SU-DHL-6 (cell line): Measurements from ENCODE around the gene THAP6.

Experiments
- EZH2phosphoT487 ChIP-seq: fragments of 200-600 bp; sonication (generic), shearing (Covaris generic); conservative IDR thresholded peaks from 2 replicates; pipeline ENCODE4 v1.6.1; 2018; ENCODE audit warnings: mild to moderate bottlenecking, antibody characterized with exemption, low read length, moderate library complexity, mixed read lengths
- TF ChIP-seq, protein P1 (sequence below): fragments of 200-600 bp; sonication (generic); IDR thresholded peaks from one replicate; pipeline ENCODE4 v1.5.1; 2017; ENCODE audit warnings: antibody characterized with exemption, mild to moderate bottlenecking, low read length, moderate library complexity; ENCODE audit not compliant: insufficient read depth, poor library complexity, severe bottlenecking

DNA sequence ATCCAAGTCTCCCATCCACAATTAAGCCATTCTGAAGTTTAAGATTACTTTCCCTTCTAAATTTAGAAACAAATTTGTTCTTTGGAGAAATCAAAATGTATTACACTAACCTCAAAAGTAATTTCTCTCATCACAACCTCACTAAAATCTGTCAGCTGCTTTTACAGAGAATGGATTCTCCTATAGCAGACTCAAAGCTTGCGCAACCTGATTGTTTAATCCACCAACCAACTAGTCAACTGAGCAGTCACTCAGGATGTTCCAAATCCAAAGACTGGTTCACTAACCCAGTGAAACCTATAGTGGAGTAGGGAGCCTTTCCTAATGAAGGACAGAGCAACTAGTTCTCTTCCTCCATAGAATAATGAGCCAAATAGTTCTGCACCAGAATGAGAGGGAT is 44.4 kb upstream of the THAP6 start:
- TF ChIP-seq EZH2phosphoT487, result no peak
- TF ChIP-seq, protein P1, sequence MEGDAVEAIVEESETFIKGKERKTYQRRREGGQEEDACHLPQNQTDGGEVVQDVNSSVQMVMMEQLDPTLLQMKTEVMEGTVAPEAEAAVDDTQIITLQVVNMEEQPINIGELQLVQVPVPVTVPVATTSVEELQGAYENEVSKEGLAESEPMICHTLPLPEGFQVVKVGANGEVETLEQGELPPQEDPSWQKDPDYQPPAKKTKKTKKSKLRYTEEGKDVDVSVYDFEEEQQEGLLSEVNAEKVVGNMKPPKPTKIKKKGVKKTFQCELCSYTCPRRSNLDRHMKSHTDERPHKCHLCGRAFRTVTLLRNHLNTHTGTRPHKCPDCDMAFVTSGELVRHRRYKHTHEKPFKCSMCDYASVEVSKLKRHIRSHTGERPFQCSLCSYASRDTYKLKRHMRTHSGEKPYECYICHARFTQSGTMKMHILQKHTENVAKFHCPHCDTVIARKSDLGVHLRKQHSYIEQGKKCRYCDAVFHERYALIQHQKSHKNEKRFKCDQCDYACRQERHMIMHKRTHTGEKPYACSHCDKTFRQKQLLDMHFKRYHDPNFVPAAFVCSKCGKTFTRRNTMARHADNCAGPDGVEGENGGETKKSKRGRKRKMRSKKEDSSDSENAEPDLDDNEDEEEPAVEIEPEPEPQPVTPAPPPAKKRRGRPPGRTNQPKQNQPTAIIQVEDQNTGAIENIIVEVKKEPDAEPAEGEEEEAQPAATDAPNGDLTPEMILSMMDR, result no peak
